Activated T-cell treated with anti-CD3 and anti-CD28 coated beads for 4 hours (primary cell): Measurements from ENCODE around the gene LEFTY2.
A peak's percentile ranks its signal among the peaks of the same experiment; 100 is the strongest.
"Not testable (repeated sequence)": the region's sequence is repeated elsewhere in the genome, so short reads cannot be mapped to it uniquely, and the experiment has no call there.

Experiments
- DNase-seq: peaks from one replicate; pipeline ENCODE4 v3.0.0-alpha.2; 2020

Gene LEFTY2

DNA sequence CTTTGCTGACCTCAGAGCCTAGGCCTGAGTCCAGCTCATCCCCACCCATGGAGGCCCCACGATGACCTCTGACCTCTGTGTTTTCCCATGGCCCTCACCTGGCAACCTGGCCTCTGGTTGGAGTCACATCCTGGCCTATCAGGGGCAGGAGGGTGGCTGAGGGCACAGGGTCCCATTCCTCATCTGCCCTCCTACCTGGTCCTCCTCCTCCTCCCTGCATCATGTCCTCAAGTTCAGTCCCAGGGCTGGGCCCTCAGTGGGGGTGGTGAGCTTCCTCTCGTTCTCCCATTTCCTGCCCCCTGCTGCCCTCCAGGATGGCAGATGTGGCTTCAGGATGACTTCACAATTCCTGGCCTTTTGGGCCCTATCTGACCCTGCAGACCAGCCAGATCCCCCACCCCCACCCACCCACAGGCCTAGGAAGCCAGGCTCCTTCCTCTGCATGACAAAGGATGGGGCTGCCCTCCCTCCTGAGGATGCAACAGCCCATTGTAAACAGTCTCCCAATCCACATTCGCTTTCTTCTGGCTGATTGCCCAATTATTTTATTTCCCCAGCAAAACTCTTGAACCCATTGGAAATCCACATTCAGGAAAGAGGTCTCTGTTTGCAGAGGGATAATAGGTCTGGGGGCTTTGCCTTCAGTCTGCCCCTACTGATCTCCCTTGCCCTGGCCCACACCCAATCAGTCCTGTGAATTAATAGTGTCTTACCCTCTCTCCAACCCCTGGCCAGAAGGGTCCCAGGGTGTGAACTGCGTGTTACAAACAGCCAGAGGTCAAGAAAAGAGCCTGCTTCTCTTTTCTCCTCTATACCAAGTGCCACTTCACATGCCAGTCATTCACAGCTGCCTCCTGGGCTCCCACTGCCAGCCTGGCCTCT, 41.7 kb downstream of the LEFTY2 start:
- DNase-seq, result no peak

DNA sequence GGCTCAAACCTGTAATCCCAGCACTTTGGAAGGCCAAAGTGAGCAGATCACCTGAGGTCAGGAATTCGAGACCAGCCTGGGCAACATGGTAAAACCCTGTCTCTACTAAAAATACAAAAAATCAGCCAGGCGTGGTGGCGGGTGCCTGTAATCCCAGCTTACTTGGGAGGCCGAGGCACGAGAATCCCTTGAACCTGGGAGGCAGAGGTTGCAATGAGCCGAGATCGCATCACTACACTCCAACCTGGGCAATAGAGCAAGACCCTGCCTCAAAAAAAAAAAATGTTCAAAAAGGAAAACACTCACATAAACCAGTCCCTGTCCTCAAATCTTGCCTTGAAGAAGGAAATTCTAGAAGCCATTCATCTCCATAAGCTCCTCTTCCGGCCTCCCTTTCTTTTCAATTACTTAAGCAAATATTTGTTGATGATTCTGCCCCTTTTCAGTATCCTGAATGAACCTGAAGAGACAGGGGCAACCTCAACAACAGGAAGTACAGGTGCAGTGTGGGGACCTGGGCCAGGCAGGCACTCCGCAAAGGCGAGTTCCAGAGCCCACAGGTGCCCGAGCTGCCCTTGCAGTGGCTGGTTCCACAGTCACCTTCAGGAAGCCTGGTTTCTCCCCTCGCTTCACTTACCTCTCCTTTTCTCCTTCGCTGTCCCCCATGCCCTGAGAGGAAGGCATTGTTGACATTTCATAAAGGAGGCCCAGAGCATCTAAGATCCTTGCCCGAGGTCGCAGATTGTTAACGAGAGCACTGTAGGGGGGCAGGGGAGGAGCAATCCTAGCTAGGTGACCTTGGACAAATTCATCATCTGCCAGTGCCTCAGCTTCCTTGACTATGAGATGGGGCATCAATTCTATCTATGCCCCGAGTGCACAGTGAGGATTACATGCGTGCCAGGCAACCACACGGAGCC, 43.2 kb downstream of the LEFTY2 start:
- DNase-seq, result no peak

DNA sequence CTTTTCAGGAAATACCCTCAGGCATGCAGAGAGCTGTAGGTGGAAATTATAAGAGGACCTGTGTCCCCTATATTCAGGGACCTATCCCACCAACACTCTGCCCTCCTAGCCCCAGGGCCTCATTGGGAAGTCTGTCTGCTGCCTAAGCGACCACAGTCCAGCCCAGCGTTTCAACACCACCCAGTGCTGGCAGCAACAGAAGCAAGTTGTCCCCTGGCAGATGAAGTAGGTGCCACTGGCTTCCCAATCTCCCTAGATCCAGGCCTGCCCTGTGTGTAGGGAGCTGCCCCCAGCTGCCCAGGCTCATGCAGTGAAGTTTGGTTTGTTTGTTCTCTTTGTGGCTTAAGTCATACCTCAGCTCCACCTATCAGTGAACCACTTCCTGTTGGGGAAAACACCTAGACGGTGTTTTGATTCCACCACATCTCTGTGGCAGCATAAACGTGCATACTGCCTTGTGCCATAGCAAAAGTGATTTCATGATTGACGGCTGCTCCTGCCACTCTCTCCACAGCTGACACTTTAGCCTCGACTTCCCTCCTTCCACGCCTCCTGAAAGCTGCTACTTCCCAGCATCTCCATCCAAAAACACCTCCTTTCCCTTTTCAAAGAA, 44.0 kb downstream of the LEFTY2 start:
- DNase-seq, result peak; percentile 56

DNA sequence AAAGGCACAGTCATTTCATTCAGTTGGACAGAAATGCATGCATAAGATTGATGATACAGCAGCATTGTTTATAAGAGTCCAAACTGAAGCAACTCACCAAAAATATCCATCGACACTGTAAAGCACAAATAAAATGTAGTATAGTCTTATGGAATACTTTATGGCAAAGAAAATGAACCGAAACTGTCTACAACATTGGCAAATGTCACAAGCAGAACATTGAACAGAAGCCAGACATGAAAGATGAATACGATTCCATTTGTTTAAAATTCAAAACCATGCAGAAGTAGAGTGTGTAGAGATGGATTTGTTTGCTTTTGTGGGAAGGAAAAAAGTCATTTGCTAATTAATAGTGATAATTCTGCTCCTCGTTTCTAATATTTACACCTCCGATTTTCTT, 44.5 kb downstream of the LEFTY2 start:
- no peak for DNase-seq

DNA sequence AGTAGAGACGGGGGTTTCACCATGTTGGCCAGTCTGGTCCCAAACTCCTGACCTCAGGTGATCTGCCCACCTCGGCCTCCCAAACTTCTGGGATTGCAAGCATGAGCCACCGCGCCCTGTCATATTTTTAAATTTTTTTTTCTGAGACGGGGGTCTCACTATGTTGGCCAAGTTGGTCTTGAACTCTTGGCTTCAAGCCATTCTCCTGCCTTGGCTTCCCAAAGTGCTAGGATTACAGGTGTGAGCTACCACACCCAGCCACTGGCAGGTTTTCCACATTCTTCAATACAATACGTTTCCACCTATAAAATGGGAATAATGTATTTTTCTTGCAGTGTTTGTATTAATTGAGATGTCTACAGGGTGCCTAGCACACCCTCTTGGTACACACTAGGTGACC, 48.7 kb downstream of the LEFTY2 start:
- DNase-seq, result no peak

DNA sequence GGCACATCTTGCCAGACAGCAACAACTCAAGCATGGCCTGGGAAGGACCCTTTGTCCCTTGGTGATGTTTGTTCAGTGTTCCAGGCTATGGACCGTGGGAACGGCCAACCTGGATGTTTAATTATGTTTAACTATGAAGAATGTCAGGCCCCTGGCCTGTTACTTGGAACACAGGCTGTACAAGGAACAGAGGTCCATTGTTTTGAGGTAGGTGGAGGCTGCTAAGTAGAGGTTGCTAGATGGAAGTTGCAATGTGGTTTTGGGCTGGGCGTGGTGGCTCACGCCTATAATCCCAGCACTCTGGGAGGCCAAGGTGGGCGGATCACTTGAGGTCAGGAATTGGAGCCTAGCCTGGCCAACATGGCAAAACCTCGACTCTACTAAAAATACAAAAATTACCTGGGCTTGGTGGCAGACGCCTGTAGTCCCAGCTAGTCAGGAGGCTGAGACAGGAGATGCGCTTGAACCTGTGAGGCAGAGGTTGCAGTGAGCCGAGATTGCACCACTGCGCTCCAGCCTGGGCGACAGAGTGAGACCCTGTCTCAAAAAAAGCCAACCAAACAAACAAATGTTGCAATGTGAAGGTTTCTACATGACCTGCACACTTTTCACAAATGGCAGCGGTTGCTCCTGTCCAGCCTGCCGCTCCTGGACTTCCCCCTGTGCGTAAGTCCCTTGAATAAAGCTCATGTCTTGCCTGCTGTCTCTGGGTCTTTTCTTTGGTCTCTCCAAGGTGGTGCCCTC, 49.6 kb downstream of the LEFTY2 start:
- DNase-seq, result no peak

DNA sequence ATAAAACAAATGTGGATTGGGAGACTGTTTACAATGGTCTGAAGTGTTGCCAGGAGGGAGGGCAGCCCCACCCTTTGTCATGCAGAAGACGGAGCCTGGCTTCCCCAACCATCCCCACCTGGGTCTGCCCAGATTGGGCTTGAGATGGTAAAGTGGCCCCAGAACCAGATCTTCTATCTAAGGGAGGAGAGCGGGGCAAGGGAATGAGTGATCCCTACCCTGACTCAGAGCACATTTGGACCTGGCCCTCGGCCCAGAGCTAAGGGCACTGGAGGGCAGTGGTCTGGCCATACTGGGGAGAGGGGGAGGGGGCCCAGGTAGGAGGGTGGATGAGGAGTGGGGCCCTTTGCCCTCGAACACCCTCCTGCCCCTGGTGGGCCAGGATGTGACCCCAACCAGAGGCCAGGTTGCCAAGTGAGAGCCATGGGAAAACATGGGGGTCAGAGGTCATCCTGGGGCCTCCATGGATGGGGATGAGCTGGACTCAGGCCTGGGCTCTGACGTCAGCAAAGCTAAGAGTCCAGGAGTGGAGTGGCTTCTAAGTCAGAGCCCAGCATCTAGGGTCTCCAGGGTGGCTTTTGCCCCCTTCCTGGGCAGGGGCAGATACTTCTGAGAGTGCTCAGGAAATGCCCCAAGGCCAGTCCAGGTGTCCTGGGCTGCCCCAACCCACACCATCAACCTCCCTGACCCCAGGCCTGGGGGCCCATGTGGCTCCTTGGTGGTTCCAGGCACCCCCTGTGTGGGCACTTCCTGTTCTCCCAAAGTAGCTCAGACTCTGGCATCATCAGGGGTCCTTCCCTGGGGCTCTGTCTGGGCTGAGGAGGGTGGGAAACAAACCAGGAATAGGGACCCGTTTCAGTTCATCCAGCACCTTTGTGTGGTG, 50.4 kb downstream of the LEFTY2 start:
- no peak for DNase-seq

DNA sequence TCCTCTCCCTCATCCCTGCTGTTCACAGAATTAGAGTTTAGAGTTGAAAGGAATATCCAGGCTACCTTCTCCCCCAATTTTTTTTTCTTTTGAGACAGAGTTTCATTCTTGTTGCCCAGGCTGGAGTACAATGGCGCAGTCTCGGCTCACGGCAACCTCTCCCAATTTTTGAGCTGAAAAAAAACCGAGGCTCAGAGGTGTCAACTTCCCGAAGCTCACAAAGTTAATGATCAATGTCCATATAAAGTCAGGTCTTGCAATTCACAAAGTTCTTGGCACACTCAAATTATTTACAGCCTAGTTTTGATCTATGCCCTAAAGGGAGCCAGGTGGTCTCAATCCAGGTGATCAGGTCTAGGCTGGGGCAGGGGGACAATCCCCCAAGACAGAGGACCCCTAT, 51.3 kb downstream of the LEFTY2 start:
- DNase-seq, result no peak

DNA sequence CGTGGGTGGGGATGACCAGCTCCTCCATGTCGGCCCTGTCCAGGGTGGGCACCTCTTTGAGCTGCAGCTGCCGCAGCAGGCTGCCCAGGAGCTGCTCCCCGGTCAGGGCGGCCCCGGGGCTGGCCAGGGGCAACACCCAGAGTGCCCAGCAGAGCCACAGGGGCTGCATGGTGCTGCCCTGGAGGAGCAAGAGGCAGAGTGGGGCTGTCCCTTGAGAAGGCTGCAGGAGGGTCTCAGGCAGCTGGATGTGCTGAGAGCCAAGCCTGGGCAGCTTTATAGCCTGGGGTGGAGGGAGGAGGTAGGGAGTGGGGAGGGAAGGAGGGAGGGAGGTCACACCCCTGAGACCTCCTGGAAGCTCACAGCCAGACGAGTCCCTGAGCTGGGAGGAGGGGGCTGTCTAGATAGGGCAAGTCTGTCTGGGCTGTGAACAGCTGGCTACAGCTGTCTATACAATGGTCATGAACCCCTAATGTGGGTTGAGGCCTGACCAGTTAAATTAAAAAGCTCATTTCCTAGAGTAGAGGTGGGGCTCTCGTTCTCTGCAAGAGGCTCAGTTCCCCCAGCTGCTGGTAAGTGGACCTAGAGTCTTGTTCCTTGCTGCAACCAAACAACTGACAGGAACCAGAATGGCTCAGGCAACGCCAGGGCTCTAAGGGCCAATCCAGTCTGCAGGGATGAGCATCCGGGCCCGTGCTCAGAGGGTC, 52.0 kb downstream of the LEFTY2 start, which contains the start of gene LEFTY1:
LEFTY1 (minus strand) TSS at position 249 of the 704 bp plus-strand sequence; CDS start at position 169, 80 bp downstream.
- no peak for DNase-seq

DNA sequence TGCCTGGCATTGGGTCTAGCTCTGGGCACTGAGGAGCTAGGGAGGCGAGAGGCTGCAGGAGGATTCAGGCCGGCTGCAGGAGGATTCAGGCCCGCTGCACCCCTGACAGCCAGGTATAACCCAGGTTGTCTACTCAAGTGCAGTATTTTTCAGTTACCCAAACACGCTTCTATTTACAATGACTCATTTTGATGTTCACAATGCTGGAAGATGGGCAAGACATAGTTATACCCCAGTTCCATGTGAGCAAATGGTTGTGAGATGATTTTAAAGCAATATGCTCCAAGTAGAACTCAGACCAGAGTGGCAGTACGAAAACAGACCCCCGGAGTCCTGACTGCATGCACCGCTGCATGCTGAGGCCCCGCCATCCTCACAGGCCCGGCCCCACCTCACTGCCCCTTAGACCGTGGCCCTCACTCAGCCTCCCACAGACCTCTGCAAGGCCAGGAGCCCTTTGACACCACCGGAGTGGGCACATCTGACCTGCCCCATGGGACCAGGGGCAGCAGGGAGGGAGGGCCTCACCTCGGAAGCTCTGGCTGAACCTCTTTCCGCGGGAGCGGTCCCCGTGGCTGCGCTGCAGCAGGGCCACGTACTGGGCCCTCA, 52.6 kb downstream of the LEFTY2 start:
- DNase-seq, result no peak

DNA sequence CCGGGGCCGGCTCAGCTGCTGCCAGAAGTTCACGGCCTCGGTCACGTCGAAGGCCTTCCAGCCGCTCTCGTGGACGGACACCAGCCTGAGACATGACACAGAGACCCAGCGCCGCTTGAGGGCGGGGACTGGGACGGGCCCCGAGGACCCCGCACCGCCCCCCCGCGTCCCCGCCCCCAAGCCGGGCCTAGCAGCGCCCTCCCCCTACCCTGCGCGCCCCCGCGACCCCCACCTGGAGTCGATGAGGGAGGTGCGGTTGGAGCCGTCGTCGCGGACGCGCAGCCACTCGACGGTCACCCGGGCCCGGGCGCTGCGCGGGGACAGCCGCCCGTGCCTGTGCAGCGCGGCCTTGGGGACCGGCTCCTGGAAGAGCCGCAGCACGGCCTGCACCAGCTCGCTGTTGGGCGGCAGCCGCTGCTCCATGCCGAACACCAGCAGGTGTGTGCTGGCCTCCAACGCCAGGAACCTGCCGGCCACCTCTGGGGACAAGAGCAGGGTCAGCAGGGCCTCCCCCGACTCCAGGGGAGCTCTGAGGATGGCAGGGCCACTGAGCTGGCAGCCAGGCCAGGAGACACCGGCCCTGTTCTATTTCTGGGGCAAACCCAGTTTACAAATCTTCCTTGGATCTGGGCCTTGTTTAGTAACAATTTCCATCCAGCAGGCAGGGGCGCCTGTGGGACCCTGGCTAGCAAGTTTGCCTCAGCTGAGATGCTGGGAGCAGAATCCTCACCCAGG, 53.3 kb downstream of the LEFTY2 start:
- not testable (repeated sequence) for DNase-seq

DNA sequence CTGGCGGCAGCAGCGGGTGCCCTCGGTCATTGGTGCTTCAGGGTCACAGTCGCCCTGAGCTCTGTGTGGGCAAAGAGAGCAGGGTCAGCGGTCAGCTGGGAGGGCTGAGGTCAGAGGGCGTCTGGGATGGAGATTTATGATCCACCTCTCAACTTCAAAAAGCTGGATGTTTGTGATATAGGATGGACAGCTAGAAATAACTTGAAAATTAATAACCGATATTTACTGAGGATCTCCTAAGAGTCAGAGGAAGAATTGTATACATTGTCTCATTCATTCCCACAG, 54.0 kb downstream of the LEFTY2 start:
- no peak for DNase-seq
